Measurements from ENCODE around the gene SMIM35. TPM values are rescaled to one million over a fixed set of nuclear protein-coding genes. Genes with fewer than 3 reads are reported as not detected.

Gene SMIM35
- total RNA-seq, 1 experiment from 2014 or later, result not detected

- TF ChIP-seq CTCF (conservative IDR thresholded peaks at IDR 0.05) (no peak), EZH2 (IDR thresholded peaks at IDR 0.05; ENCODE audit: low read depth) (no peak)
- CTCF ChIA-PET, result no interaction called here
- BruUV-seq (replicated peaks), result no TSS peak
- no peaks in the 10 kb centered on the region for H3K9me3 ChIP-seq (ENCODE audit: insufficient read depth, low read depth)
- POLR2A ChIA-PET (ENCODE audit: unreplicated experiment), result no interaction called here
- no peak overlapping the region for H2AFZ ChIP-seq
- no peak overlapping the region for H3K4me3 ChIP-seq
- H3K27me3 ChIP-seq (ENCODE audit: insufficient read depth, low read depth), result peaks cover 19% of the 10 kb centered on the region
- no peaks in the 10 kb centered on the region; the same call in 1 of the 2 replicates for H3F3A ChIP-seq (ENCODE audit: insufficient read depth, low read depth)
- H3K4me2 ChIP-seq, result no peak overlapping the region
- intact Hi-C loops (cut with micrococcal nuclease; ENCODE audit: unreplicated experiment), result no loop called here
- H3K9me2 ChIP-seq (ENCODE audit: insufficient read depth), result no peaks in the 10 kb centered on the region
- H3K36me3 ChIP-seq (ENCODE audit: low read depth), result no peaks in the 10 kb centered on the region
- no peaks in the 10 kb centered on the region for H4K20me1 ChIP-seq (ENCODE audit: insufficient read depth)
- H3K79me2 ChIP-seq (ENCODE audit: low read depth), result no peaks in the 10 kb centered on the region
- H3K27ac ChIP-seq, result no peak overlapping the region
- no peak for DNase-seq
- peaks cover 18% of the 10 kb centered on the region for H3K4me1 ChIP-seq (replicated peaks; ENCODE audit: insufficient read depth)
Measured at GRCh38 chr11:118061586-118062125, 25.1 kb downstream of the SMIM35 start.

DNA sequence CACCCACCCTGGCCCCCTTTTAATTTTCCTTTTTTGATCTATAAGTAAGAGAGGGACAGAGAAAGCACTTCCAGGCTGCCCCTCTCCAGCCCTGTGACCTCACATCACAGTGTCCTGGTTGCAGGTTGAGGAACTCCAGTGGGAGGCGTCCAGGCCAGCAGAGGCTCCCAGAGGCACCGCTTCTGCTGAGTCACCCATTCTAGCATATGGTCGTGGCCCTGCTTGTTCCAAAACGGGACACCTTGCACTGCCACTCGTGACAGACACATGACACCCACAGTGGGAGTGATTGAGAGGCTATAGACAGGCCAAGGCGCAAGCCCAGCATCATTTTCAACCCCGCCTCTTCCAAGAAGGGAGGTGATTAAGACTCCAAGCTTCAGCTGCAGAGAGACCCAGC, 25.9 kb downstream of the SMIM35 start:
- H2AFZ ChIP-seq, result no peak overlapping the region
- no peaks in the 10 kb centered on the region for H4K20me1 ChIP-seq (ENCODE audit: insufficient read depth)
- no peak overlapping the region for H3K4me2 ChIP-seq
- no peak overlapping the region for H3K4me3 ChIP-seq
- ChIA-PET CTCF (no interaction called here), POLR2A (ENCODE audit: unreplicated experiment) (no interaction called here)
- no peaks in the 10 kb centered on the region for H3K79me2 ChIP-seq (ENCODE audit: low read depth)
- peaks cover 18% of the 10 kb centered on the region for H3K4me1 ChIP-seq (replicated peaks; ENCODE audit: insufficient read depth)
- H3K27ac ChIP-seq, result no peak overlapping the region
- DNase-seq, result peak in 1 of 2 experiments; percentile 31
- H3K9me2 ChIP-seq (ENCODE audit: insufficient read depth), result no peaks in the 10 kb centered on the region
- intact Hi-C loops (cut with micrococcal nuclease; ENCODE audit: unreplicated experiment), result no loop called here
- H3K9me3 ChIP-seq (ENCODE audit: insufficient read depth, low read depth), result no peaks in the 10 kb centered on the region
- no peaks in the 10 kb centered on the region for H3K36me3 ChIP-seq (ENCODE audit: low read depth)
- TF ChIP-seq CTCF (conservative IDR thresholded peaks at IDR 0.05), result no peak
- TF ChIP-seq EZH2 (IDR thresholded peaks at IDR 0.05; ENCODE audit: low read depth), result no peak
- H3K27me3 ChIP-seq (ENCODE audit: insufficient read depth, low read depth), result peaks cover 25% of the 10 kb centered on the region
- H3F3A ChIP-seq (ENCODE audit: insufficient read depth, low read depth), result no peaks in the 10 kb centered on the region; the same call in 1 of the 2 replicates
- BruUV-seq (replicated peaks), result no TSS peak

GRCh38 chr11:118060081-118060661, 26.6 kb downstream of the SMIM35 start:
- Histone ChIP-seq H3K4me2 (no peak overlapping the region), H3K9me3 (ENCODE audit: insufficient read depth, low read depth) (no peaks in the 10 kb centered on the region), H3K4me1 (replicated peaks; ENCODE audit: insufficient read depth) (peaks cover 18% of the 10 kb centered on the region), H4K20me1 (ENCODE audit: insufficient read depth) (no peaks in the 10 kb centered on the region), H3K27ac (no peak overlapping the region), H3K4me3 (no peak overlapping the region), H3F3A (ENCODE audit: insufficient read depth, low read depth) (no peaks in the 10 kb centered on the region; the same call in 1 of the 2 replicates), H3K36me3 (ENCODE audit: low read depth) (no peaks in the 10 kb centered on the region), H3K9me2 (ENCODE audit: insufficient read depth) (no peaks in the 10 kb centered on the region), H3K79me2 (ENCODE audit: low read depth) (no peaks in the 10 kb centered on the region), H2AFZ (no peak overlapping the region), H3K27me3 (ENCODE audit: insufficient read depth, low read depth) (peaks cover 25% of the 10 kb centered on the region)
- POLR2A ChIA-PET (ENCODE audit: unreplicated experiment), result no interaction called here
- BruUV-seq (replicated peaks), result no TSS peak
- TF ChIP-seq EZH2 (IDR thresholded peaks at IDR 0.05; ENCODE audit: low read depth), result no peak
- no peak for TF ChIP-seq CTCF (conservative IDR thresholded peaks at IDR 0.05)
- DNase-seq, result peak in 1 of 2 experiments; percentile 25
- intact Hi-C loops (cut with micrococcal nuclease; ENCODE audit: unreplicated experiment), result no loop called here
- CTCF ChIA-PET, result no interaction called here

Measured in PC-9 (cell line).